Rectal smooth muscle tissue (tissue), 1 donor: ENCODE results near the gene ARPP21.

Source experiments
- H3K27ac ChIP-seq: one replicate; pipeline ENCODE4 v1.7.0; 2013; ENCODE audit warnings: low read depth, low read length, inconsistent platforms
- H3K27me3 ChIP-seq: one replicate; pipeline ENCODE4 v1.7.0; 2013; ENCODE audit warnings: low read length; ENCODE audit not compliant: control insufficient read depth, insufficient read depth
- H3K36me3 ChIP-seq: one replicate; pipeline ENCODE4 v1.7.0; 2013; ENCODE audit warnings: low read length; ENCODE audit not compliant: control insufficient read depth, insufficient read depth
- H3K4me1 ChIP-seq: one replicate; pipeline ENCODE4 v1.7.0; 2013; ENCODE audit warnings: low read length; ENCODE audit not compliant: control insufficient read depth, insufficient read depth
- H3K4me3 ChIP-seq: one replicate; pipeline ENCODE4 v1.7.0; 2013; ENCODE audit warnings: low read length
- H3K9ac ChIP-seq: one replicate; pipeline ENCODE4 v1.7.0; 2013; ENCODE audit warnings: low read length

The ARPP21 gene

GRCh38 chr3:35748144-35748543 is 108.8 kb downstream of the ARPP21 start:
- no peak overlapping the region for H3K4me3 ChIP-seq
- H3K36me3 ChIP-seq = no peaks in the 10 kb centered on the region
- H3K9ac ChIP-seq = no peak overlapping the region
- no peak overlapping the region for H3K27ac ChIP-seq
- H3K4me1 ChIP-seq = no peaks in the 10 kb centered on the region
- H3K27me3 ChIP-seq = no peaks in the 10 kb centered on the region

GRCh38 chr3:35751207-35751606 is 111.9 kb downstream of the ARPP21 start:
- Histone ChIP-seq H3K27me3 (no peaks in the 10 kb centered on the region), H3K4me3 (no peak overlapping the region), H3K27ac (no peak overlapping the region), H3K36me3 (no peaks in the 10 kb centered on the region), H3K9ac (no peak overlapping the region), H3K4me1 (no peaks in the 10 kb centered on the region)

GRCh38 chr3:35757991-35758757 is 118.8 kb downstream of the ARPP21 start:
- Histone ChIP-seq H3K4me1 (no peaks in the 10 kb centered on the region), H3K9ac (no peak overlapping the region), H3K4me3 (no peak overlapping the region), H3K27ac (no peak overlapping the region), H3K27me3 (no peaks in the 10 kb centered on the region), H3K36me3 (no peaks in the 10 kb centered on the region)

GRCh38 chr3:35760146-35760545 is 120.8 kb downstream of the ARPP21 start:
- Histone ChIP-seq H3K27ac (no peak overlapping the region), H3K4me1 (no peaks in the 10 kb centered on the region), H3K4me3 (no peak overlapping the region), H3K27me3 (no peaks in the 10 kb centered on the region), H3K9ac (no peak overlapping the region), H3K36me3 (no peaks in the 10 kb centered on the region)

GRCh38 chr3:35761311-35761710 is 122.0 kb downstream of the ARPP21 start:
- H3K4me1 ChIP-seq = no peaks in the 10 kb centered on the region
- no peaks in the 10 kb centered on the region for H3K27me3 ChIP-seq
- no peak overlapping the region for H3K9ac ChIP-seq
- no peaks in the 10 kb centered on the region for H3K36me3 ChIP-seq
- no peak overlapping the region for H3K27ac ChIP-seq
- H3K4me3 ChIP-seq = no peak overlapping the region

- H3K4me3 ChIP-seq = no peak overlapping the region
- no peaks in the 10 kb centered on the region for H3K36me3 ChIP-seq
- no peak overlapping the region for H3K9ac ChIP-seq
- H3K27ac ChIP-seq = no peak overlapping the region
- H3K4me1 ChIP-seq = no peaks in the 10 kb centered on the region
- no peaks in the 10 kb centered on the region for H3K27me3 ChIP-seq
Observed at GRCh38 chr3:35772381-35773015, 133.2 kb downstream of the ARPP21 start.

- Histone ChIP-seq H3K27me3 (no peaks in the 10 kb centered on the region), H3K4me1 (no peaks in the 10 kb centered on the region), H3K9ac (no peak overlapping the region), H3K27ac (no peak overlapping the region), H3K4me3 (no peak overlapping the region), H3K36me3 (no peaks in the 10 kb centered on the region)
Observed at GRCh38 chr3:35773417-35773816, 134.1 kb downstream of the ARPP21 start.

- H3K4me1 ChIP-seq = no peaks in the 10 kb centered on the region
- H3K9ac ChIP-seq = no peak overlapping the region
- H3K36me3 ChIP-seq = no peaks in the 10 kb centered on the region
- H3K27ac ChIP-seq = no peak overlapping the region
- H3K27me3 ChIP-seq = no peaks in the 10 kb centered on the region
- no peak overlapping the region for H3K4me3 ChIP-seq
Observed at GRCh38 chr3:35776346-35776745, 137.0 kb downstream of the ARPP21 start.

GRCh38 chr3:35777065-35777464 is 137.7 kb downstream of the ARPP21 start:
- Histone ChIP-seq H3K9ac (no peak overlapping the region), H3K27me3 (no peaks in the 10 kb centered on the region), H3K4me3 (no peak overlapping the region), H3K27ac (no peak overlapping the region), H3K36me3 (no peaks in the 10 kb centered on the region), H3K4me1 (no peaks in the 10 kb centered on the region)

GRCh38 chr3:35777563-35778554 is 138.5 kb downstream of the ARPP21 start:
- Histone ChIP-seq H3K4me1 (no peaks in the 10 kb centered on the region), H3K27me3 (no peaks in the 10 kb centered on the region), H3K9ac (no peak overlapping the region), H3K4me3 (no peak overlapping the region), H3K27ac (no peak overlapping the region), H3K36me3 (no peaks in the 10 kb centered on the region)

GRCh38 chr3:35779611-35780010 is 140.3 kb downstream of the ARPP21 start:
- no peaks in the 10 kb centered on the region for H3K4me1 ChIP-seq
- H3K27me3 ChIP-seq = no peaks in the 10 kb centered on the region
- no peak overlapping the region for H3K27ac ChIP-seq
- no peak overlapping the region for H3K4me3 ChIP-seq
- no peaks in the 10 kb centered on the region for H3K36me3 ChIP-seq
- no peak overlapping the region for H3K9ac ChIP-seq

- no peak overlapping the region for H3K9ac ChIP-seq
- no peaks in the 10 kb centered on the region for H3K36me3 ChIP-seq
- no peak overlapping the region for H3K27ac ChIP-seq
- H3K4me3 ChIP-seq = no peak overlapping the region
- H3K4me1 ChIP-seq = no peaks in the 10 kb centered on the region
- no peaks in the 10 kb centered on the region for H3K27me3 ChIP-seq
Observed at GRCh38 chr3:35780800-35781199, 141.5 kb downstream of the ARPP21 start.
